Hepatocyte (in vitro differentiated cells): ENCODE measurements around the gene RAB6A. TPM values are rescaled to one million over a fixed set of nuclear protein-coding genes. Genes with fewer than 3 reads are reported as not detected.
"Not testable (repeated sequence)": the region's sequence is repeated elsewhere in the genome, so short reads cannot be mapped to it uniquely, and the experiment has no call there.

Experiments used
- DNase-seq: peaks from one replicate; pipeline ENCODE4 v3.0.0-alpha.2; 2016; ENCODE audit warnings: low spot score
- H2AFZ ChIP-seq: fragments of 200-600 bp; sonication (generic); 2 replicates; pipeline ENCODE4 v1.6.0; 2016; ENCODE audit warnings: antibody characterized with exemption, mild to moderate bottlenecking
- H3K27ac ChIP-seq: fragments of 200-600 bp; sonication (generic); 2 replicates; pipeline ENCODE4 v1.5.1; 2016; ENCODE audit warnings: mild to moderate bottlenecking
- H3K27me3 ChIP-seq: fragments of 200-600 bp; sonication (generic); 2 replicates; pipeline ENCODE4 v1.6.1; 2016
- H3K36me3 ChIP-seq: fragments of 200-600 bp; sonication (generic); replicated peaks from 2 replicates; pipeline ENCODE4 v1.5.1; 2016; ENCODE audit warnings: low read depth; ENCODE audit not compliant: insufficient read depth
- H3K4me1 ChIP-seq: fragments of 200-600 bp; sonication (generic); 2 replicates; pipeline ENCODE4 v1.5.1; 2016; ENCODE audit warnings: mild to moderate bottlenecking, moderate library complexity; ENCODE audit not compliant: insufficient read depth
- H3K4me2 ChIP-seq: fragments of 200-600 bp; sonication (generic); 2 replicates; pipeline ENCODE4 v1.6.0; 2016
- H3K4me3 ChIP-seq: fragments of 200-600 bp; sonication (generic); 2 replicates; pipeline ENCODE4 v1.5.1; 2016; ENCODE audit warnings: mild to moderate bottlenecking
- H3K79me2 ChIP-seq: fragments of 200-600 bp; sonication (generic); 2 replicates; pipeline ENCODE4 v1.6.0; 2017; ENCODE audit warnings: mild to moderate bottlenecking
- H3K9me2 ChIP-seq: fragments of 200-600 bp; sonication (generic); replicated peaks from 2 replicates; pipeline ENCODE4 v1.6.0; 2017; ENCODE audit warnings: mild to moderate bottlenecking; ENCODE audit not compliant: insufficient read depth
- H3K9me3 ChIP-seq: fragments of 200-600 bp; sonication (generic); 2 replicates; pipeline ENCODE4 v1.5.1; 2016; ENCODE audit warnings: low read depth, mild to moderate bottlenecking
- H4K20me1 ChIP-seq: fragments of 200-600 bp; sonication (generic); 2 replicates; pipeline ENCODE4 v1.6.0; 2016; ENCODE audit warnings: mild to moderate bottlenecking; ENCODE audit not compliant: insufficient read depth, poor library complexity, severe bottlenecking
- EZH2 ChIP-seq: fragments of 200-600 bp; sonication (generic); IDR thresholded peaks from 2 replicates; pipeline ENCODE4 v1.6.1; 2016; ENCODE audit warnings: antibody characterized with exemption, mild to moderate bottlenecking, borderline replicate concordance
- EZH2phosphoT487 ChIP-seq: fragments of 200-600 bp; sonication (generic); IDR thresholded peaks from one replicate; pipeline ENCODE4 v1.6.1; 2018; ENCODE audit warnings: antibody characterized with exemption, mild to moderate bottlenecking, low read depth, moderate library complexity; ENCODE audit not compliant: unreplicated experiment, severe bottlenecking
- WGBS: methylation state at CpG from one replicate; pipeline ENCODE4 v1.1.6; 2016; ENCODE audit warnings: low lambda C conversion rate; ENCODE audit errors: missing lambda C conversion rate; 5-methylcytosine and 5-hydroxymethylcytosine counted together
- polyA plus RNA-seq: library from polyadenylated mRNA; unstranded; fragments of >200 nt; fragmentation: Nextera tagmentation; extraction: Ambion mirVana; gene quantifications from 2 replicates; pipeline ENCODE4 v1.2.1, GENCODE V29; 2016
- total RNA-seq: library from RNA; depleted of rRNA; stranded (reverse); fragments of >200 nt; gene quantifications from 2 replicates; pipeline ENCODE4 v1.2.3, GENCODE V29; 2014
- TF ChIP-seq, protein P1 (sequence below): fragments of 200-600 bp; sonication (generic); IDR thresholded peaks from 2 replicates; pipeline ENCODE4 v1.5.1; 2016; ENCODE audit warnings: antibody characterized with exemption, mild to moderate bottlenecking; ENCODE audit not compliant: poor library complexity

Gene RAB6A
- total and polyA plus RNA-seq, 2 experiments from 2014 or later: 85.8 to 99.5 TPM

DNA sequence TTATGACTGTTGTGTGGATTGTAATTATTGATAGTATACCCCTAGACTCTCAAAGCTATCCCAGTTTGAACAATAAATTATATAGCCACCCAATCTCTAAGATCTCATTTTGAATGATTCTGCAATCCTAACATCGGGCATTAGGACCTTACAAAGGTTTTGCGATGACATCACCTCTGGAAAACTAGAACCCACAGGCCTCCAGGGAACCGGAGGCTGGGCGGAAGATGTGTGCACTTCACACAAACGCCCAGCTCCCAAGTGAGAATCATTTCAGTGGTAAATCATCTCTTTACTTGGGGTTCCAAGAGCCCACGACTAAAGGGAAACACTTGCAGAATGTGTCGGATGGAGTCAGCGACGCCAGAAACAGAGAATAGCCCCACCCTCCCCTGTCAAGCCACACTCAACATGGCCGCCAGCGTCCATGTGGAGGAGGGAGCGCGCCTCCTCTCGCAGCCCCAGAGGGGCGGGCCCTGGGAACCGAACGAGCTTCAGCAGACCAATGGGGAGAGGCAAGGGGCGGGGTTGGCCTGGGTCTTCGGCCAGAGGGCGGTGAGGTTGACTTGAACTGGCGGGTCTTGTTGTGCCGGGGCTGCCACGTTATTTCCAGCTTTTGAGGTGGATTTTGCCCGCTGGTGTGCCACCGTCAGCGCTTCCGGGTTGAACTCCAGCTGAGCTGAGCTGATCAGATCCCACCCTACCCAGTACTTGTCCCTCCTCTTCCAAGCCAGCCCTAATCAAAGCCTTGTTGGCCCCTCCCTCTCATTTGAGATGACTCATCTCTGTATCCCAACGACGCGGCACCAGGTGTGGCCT lies 18.4 kb upstream of the RAB6A start:
- H2AFZ ChIP-seq: peak overlapping the region; percentile 64
- no peaks in the 10 kb centered on the region for H3K4me1 ChIP-seq
- DNase-seq: peak; percentile 99
- H3K27ac ChIP-seq: peak overlapping the region; percentile 97
- no peaks in the 10 kb centered on the region for H3K9me2 ChIP-seq
- H3K4me3 ChIP-seq: peak overlapping the region; percentile 38
- no peaks in the 10 kb centered on the region for H4K20me1 ChIP-seq
- H3K79me2 ChIP-seq: no peaks in the 10 kb centered on the region
- H3K36me3 ChIP-seq: no peaks in the 10 kb centered on the region
- 2% methylated on average over 28 of the region's 30 CpGs for WGBS
- TF ChIP-seq, protein P1, sequence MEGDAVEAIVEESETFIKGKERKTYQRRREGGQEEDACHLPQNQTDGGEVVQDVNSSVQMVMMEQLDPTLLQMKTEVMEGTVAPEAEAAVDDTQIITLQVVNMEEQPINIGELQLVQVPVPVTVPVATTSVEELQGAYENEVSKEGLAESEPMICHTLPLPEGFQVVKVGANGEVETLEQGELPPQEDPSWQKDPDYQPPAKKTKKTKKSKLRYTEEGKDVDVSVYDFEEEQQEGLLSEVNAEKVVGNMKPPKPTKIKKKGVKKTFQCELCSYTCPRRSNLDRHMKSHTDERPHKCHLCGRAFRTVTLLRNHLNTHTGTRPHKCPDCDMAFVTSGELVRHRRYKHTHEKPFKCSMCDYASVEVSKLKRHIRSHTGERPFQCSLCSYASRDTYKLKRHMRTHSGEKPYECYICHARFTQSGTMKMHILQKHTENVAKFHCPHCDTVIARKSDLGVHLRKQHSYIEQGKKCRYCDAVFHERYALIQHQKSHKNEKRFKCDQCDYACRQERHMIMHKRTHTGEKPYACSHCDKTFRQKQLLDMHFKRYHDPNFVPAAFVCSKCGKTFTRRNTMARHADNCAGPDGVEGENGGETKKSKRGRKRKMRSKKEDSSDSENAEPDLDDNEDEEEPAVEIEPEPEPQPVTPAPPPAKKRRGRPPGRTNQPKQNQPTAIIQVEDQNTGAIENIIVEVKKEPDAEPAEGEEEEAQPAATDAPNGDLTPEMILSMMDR: no peak
- no peak for TF ChIP-seq EZH2phosphoT487
- no peak for TF ChIP-seq EZH2
- no peaks in the 10 kb centered on the region for H3K27me3 ChIP-seq
- H3K9me3 ChIP-seq: no peaks in the 10 kb centered on the region
- peak overlapping the region; percentile 69 for H3K4me2 ChIP-seq

DNA sequence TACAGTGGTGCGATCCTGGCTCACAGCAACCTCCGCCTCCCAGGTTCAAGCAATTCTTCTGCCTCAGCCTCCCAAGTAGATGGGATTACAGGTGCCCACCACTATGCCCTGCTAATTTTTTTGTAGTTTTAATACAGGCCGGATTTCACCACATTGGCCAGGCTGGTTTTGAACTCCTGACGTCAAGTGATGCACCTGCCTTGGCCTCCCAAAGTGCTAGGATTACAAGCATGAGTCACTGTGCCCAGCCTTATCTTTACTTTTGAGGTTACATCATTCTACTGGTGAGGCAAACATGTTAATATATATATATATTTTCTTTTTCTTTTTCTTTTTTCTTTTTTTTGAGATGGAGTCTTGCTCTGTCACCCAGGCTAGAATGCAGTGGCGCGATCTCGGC lies 9.9 kb upstream of the RAB6A start:
- not testable (repeated sequence) for DNase-seq, H3K4me3 ChIP-seq, H3K9me2 ChIP-seq, H2AFZ ChIP-seq, H3K9me3 ChIP-seq, H3K4me1 ChIP-seq, H4K20me1 ChIP-seq, H3K27me3 ChIP-seq, H3K79me2 ChIP-seq, H3K27ac ChIP-seq, H3K36me3 ChIP-seq, H3K4me2 ChIP-seq
- WGBS: 94% methylated on average over 7 of the region's 7 CpGs

DNA sequence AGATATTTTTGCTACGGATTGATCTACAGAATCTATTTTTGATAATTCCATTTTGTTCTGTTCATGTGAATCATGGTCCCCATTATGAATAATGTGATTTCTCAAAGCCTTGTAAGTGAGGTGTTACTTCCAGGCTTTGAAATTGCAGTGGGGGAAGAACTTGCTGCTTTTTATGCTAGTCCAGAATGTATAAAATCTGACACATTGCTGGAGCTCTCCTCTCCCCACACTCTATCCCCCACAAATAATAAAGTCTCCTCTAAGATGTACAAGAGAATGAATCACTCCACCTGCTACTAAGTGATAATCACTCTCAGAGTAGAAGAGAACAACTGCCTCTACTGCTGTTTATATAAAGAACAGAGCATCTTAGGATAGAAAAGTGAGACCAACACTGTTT lies 5.9 kb upstream of the RAB6A start:
- Histone ChIP-seq H3K4me2 (no peak overlapping the region), H3K36me3 (no peaks in the 10 kb centered on the region), H3K27me3 (no peaks in the 10 kb centered on the region), H3K9me2 (no peaks in the 10 kb centered on the region), H3K27ac (no peak overlapping the region), H3K79me2 (no peaks in the 10 kb centered on the region), H2AFZ (no peak overlapping the region), H3K9me3 (no peaks in the 10 kb centered on the region), H3K4me3 (no peak overlapping the region), H3K4me1 (no peaks in the 10 kb centered on the region), H4K20me1 (no peaks in the 10 kb centered on the region)
- no peak for DNase-seq
- TF ChIP-seq EZH2phosphoT487: no peak
- TF ChIP-seq EZH2: no peak
- TF ChIP-seq, protein P1: no peak
- 88% methylated on average over 1 of the region's 1 CpG for WGBS

DNA sequence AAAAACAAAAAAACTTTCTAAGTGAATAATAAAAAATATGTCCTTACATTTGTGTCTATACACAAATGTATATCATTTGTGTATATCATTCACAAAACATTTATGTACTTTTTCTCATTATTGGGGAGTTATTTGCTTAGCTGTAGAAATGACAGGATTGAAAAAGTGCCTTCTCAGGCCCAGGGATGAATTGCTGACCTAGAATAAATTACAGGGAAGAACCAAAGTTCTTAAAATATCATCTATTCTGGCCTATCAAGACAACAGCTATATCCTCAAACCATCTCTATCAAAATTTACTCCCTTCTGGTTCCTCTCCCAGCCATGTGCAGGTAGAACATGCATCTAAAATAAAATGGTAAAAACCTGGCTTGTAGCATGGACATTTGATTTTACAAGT lies 1.9 kb upstream of the RAB6A start:
- Histone ChIP-seq H3K27ac (no peak overlapping the region), H3K4me1 (peaks cover 14% of the 10 kb centered on the region), H3K27me3 (no peaks in the 10 kb centered on the region), H3K36me3 (no peaks in the 10 kb centered on the region), H3K79me2 (peaks cover 28% of the 10 kb centered on the region), H4K20me1 (peaks cover 19% of the 10 kb centered on the region), H3K4me2 (no peak overlapping the region), H2AFZ (no peak overlapping the region), H3K9me3 (no peaks in the 10 kb centered on the region), H3K4me3 (no peak overlapping the region), H3K9me2 (no peaks in the 10 kb centered on the region)
- DNase-seq: no peak
- TF ChIP-seq, protein P1: no peak
- no peak for TF ChIP-seq EZH2phosphoT487
- TF ChIP-seq EZH2: no peak
